HL-60 (cell line): ENCODE results near the gene IRF2.
A peak's percentile ranks its signal among the peaks of the same experiment; 100 is the strongest.

ENCODE experiments used
- DNase-seq, 2 experiments: peaks; one replicate each; pipeline ENCODE4 v3.0.0-alpha.2; 2010 to 2020; ENCODE audit warnings: low read depth in 1 of 2, low spot score in 1 of 2
- H3K27ac ChIP-seq: fragments of 250-450 bp; sonication (Bioruptor Pico); replicated peaks from 2 replicates; pipeline ENCODE4 v1.5.1; 2020; ENCODE audit warnings: mild to moderate bottlenecking, moderate library complexity
- H3K27me3 ChIP-seq: fragments of 250-450 bp; sonication (Bioruptor Pico); 2 replicates; pipeline ENCODE4 v1.5.1; 2021; ENCODE audit warnings: mild to moderate bottlenecking, moderate library complexity; ENCODE audit not compliant: insufficient read depth, poor library complexity, severe bottlenecking
- H3K4me3 ChIP-seq: replicated peaks from 2 replicates; pipeline ENCODE4 v1.5.1; 2011; ENCODE audit warnings: mild to moderate bottlenecking, control low read depth, low read length; ENCODE audit not compliant: insufficient read depth
- CTCF ChIP-seq: IDR thresholded peaks from one replicate; pipeline ENCODE4 v1.5.1; 2011; ENCODE audit warnings: low read length, control low read depth, inconsistent platforms; ENCODE audit not compliant: insufficient read depth
- GABPA ChIP-seq: IDR thresholded peaks from 2 replicates; pipeline ENCODE4 v1.6.1; 2012; ENCODE audit warnings: low read depth
- POLR2AphosphoS5 ChIP-seq: IDR thresholded peaks from 2 replicates; pipeline ENCODE4 v1.6.1; 2012; ENCODE audit warnings: low read depth
- REST ChIP-seq: IDR thresholded peaks from 2 replicates; pipeline ENCODE4 v1.6.1; 2012; ENCODE audit warnings: low read depth; ENCODE audit not compliant: insufficient replicate concordance
- SPI1 ChIP-seq: IDR thresholded peaks from 2 replicates; pipeline ENCODE4 v1.6.1; 2012; ENCODE audit warnings: low read depth, mild to moderate bottlenecking, borderline replicate concordance

The IRF2 gene

GRCh38 chr4:184462724-184463123 lies 11.6 kb downstream of the IRF2 start:
- Histone ChIP-seq H3K4me3 (no peak overlapping the region), H3K27me3 (no peaks in the 10 kb centered on the region), H3K27ac (no peak overlapping the region)
- no peak for TF ChIP-seq GABPA
- DNase-seq = no peak

- Histone ChIP-seq H3K4me3 (no peak overlapping the region), H3K27me3 (no peaks in the 10 kb centered on the region), H3K27ac (no peak overlapping the region)
- TF ChIP-seq CTCF = no peak
- no peak for DNase-seq
Observed at GRCh38 chr4:184461711-184462441, 12.5 kb downstream of the IRF2 start.

- Histone ChIP-seq H3K4me3 (no peak overlapping the region), H3K27ac (0 out of 2 replicates have a peak overlapping the region, but pooled peaks have one; percentile 25), H3K27me3 (no peaks in the 10 kb centered on the region)
- TF ChIP-seq SPI1 (peak; percentile 17; the same call in 1 of the 2 replicates), GABPA (no peak)
- no peak for DNase-seq
Observed at GRCh38 chr4:184460499-184461285, 13.7 kb downstream of the IRF2 start.

- Histone ChIP-seq H3K27me3 (no peaks in the 10 kb centered on the region), H3K27ac (no peak overlapping the region), H3K4me3 (no peak overlapping the region)
- DNase-seq = no peak
- TF ChIP-seq SPI1 = no peak
- TF ChIP-seq GABPA = no peak
- TF ChIP-seq CTCF = no peak
- no peak for TF ChIP-seq POLR2AphosphoS5
- TF ChIP-seq REST = no peak
Observed at GRCh38 chr4:184459413-184459812, 14.9 kb downstream of the IRF2 start.

GRCh38 chr4:184457535-184458249 lies 16.7 kb downstream of the IRF2 start:
- Histone ChIP-seq H3K27ac (no peak overlapping the region), H3K4me3 (no peak overlapping the region), H3K27me3 (no peaks in the 10 kb centered on the region)
- TF ChIP-seq REST (no peak), SPI1 (no peak), POLR2AphosphoS5 (no peak), CTCF (no peak), GABPA (no peak)
- DNase-seq = no peak
